Liver (tissue), 3 donors: Measurements from ENCODE around the gene GALNT1.

Experiments used
- ATF3 ChIP-seq: IDR thresholded peaks from 2 replicates; pipeline ENCODE4 v1.6.1; 2016; ENCODE audit warnings: antibody characterized with exemption
- CTCF ChIP-seq: fragments of 150-350 bp; IDR thresholded peaks from 2 replicates; pipeline ENCODE4 v1.5.1; 2017; ENCODE audit warnings: improper control_type of control experiment, low read depth, low read length; ENCODE audit not compliant: missing input control
- GABPA ChIP-seq, 2 donors: IDR thresholded peaks in 1 of 2; conservative IDR thresholded peaks in 1 of 2; 2 replicates each; pipeline ENCODE4 v1.6.1; 2016; ENCODE audit warnings: antibody characterized with exemption in 2 of 2, mild to moderate bottlenecking in 1 of 2, moderate library complexity in 1 of 2
- JUND ChIP-seq, 2 donors: IDR thresholded peaks; 2 replicates each; pipeline ENCODE4 v1.6.1; 2016; ENCODE audit warnings: antibody characterized with exemption in 2 of 2
- NR2F2 ChIP-seq: IDR thresholded peaks from 2 replicates; pipeline ENCODE4 v1.6.1; 2016; ENCODE audit warnings: antibody characterized with exemption
- RAD21 ChIP-seq, 2 donors: IDR thresholded peaks; 2 replicates each; pipeline ENCODE4 v1.6.1; 2016; ENCODE audit warnings: antibody characterized with exemption in 2 of 2, mild to moderate bottlenecking in 2 of 2
- REST ChIP-seq: IDR thresholded peaks from 2 replicates; pipeline ENCODE4 v1.6.1; 2016; ENCODE audit warnings: antibody characterized with exemption, mild to moderate bottlenecking
- RXRA ChIP-seq, 2 donors: IDR thresholded peaks; 2 replicates each; pipeline ENCODE4 v1.6.1; 2017 to 2018; ENCODE audit warnings: antibody characterized with exemption in 2 of 2, mild to moderate bottlenecking in 1 of 2
- SP1 ChIP-seq: IDR thresholded peaks from 2 replicates; pipeline ENCODE4 v1.6.1; 2018; ENCODE audit warnings: antibody characterized with exemption, mild to moderate bottlenecking
- TAF1 ChIP-seq: conservative IDR thresholded peaks from 2 replicates; pipeline ENCODE4 v1.6.1; 2016; ENCODE audit warnings: antibody characterized with exemption, mild to moderate bottlenecking
- YY1 ChIP-seq: IDR thresholded peaks from 2 replicates; pipeline ENCODE4 v1.6.1; 2016; ENCODE audit warnings: antibody characterized with exemption, mild to moderate bottlenecking
- TF ChIP-seq, protein P1 (sequence below): IDR thresholded peaks from 2 replicates; pipeline ENCODE4 v1.6.1; 2016; ENCODE audit warnings: antibody characterized with exemption
- TF ChIP-seq, protein P2 (sequence below): IDR thresholded peaks from 2 replicates; pipeline ENCODE4 v1.6.1; 2016; ENCODE audit warnings: antibody characterized with exemption
- donor health status: healthy.
- donor health status: healthy.

GRCh38 chr18:35605686-35606417 lies 24.3 kb downstream of the GALNT1 start:
- TF ChIP-seq JUND (IDR thresholded peaks at IDR 0.05) (no peak), CTCF (no peak), TAF1 (no peak), YY1 (no peak), RAD21 (IDR thresholded peaks at IDR 0.05) (no peak), NR2F2 (no peak), RXRA (IDR thresholded peaks at IDR 0.05) (no peak), REST (no peak), ATF3 (no peak), GABPA (IDR thresholded peaks at IDR 0.05 in 1 of 2, conservative IDR thresholded peaks at IDR 0.05 in 1 of 2) (no peak), SP1 (no peak)
- TF ChIP-seq, protein P1, sequence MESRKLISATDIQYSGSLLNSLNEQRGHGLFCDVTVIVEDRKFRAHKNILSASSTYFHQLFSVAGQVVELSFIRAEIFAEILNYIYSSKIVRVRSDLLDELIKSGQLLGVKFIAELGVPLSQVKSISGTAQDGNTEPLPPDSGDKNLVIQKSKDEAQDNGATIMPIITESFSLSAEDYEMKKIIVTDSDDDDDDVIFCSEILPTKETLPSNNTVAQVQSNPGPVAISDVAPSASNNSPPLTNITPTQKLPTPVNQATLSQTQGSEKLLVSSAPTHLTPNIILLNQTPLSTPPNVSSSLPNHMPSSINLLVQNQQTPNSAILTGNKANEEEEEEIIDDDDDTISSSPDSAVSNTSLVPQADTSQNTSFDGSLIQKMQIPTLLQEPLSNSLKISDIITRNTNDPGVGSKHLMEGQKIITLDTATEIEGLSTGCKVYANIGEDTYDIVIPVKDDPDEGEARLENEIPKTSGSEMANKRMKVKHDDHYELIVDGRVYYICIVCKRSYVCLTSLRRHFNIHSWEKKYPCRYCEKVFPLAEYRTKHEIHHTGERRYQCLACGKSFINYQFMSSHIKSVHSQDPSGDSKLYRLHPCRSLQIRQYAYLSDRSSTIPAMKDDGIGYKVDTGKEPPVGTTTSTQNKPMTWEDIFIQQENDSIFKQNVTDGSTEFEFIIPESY = no peak
- TF ChIP-seq, protein P2, sequence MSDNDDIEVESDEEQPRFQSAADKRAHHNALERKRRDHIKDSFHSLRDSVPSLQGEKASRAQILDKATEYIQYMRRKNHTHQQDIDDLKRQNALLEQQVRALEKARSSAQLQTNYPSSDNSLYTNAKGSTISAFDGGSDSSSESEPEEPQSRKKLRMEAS = no peak
